A549 (cell line): ENCODE results near the gene HIVEP3.

Experiments
- CHD2 ChIP-seq: fragments of 150-350 bp; IDR thresholded peaks from 2 replicates; pipeline ENCODE4 v1.6.1; 2014; ENCODE audit warnings: low read length; ENCODE audit not compliant: partially characterized antibody
- CTCF ChIP-seq: fragments of >200 bp; sonication (Bioruptor Twin); formaldehyde crosslinking; IDR thresholded peaks from 3 replicates; pipeline ENCODE4 v1.5.1; 2016
- MAX ChIP-seq: IDR thresholded peaks from 2 replicates; pipeline ENCODE4 v1.6.1; 2012
- NFE2L2 ChIP-seq: fragments of 150-350 bp; conservative IDR thresholded peaks from 2 replicates; pipeline ENCODE4 v1.6.1; 2014; ENCODE audit warnings: low read length
- NR3C1 ChIP-seq: fragments of >200 bp; sonication (Bioruptor Twin); formaldehyde crosslinking; IDR thresholded peaks from 3 replicates; pipeline ENCODE4 v1.6.1; 2017
- POLR2A ChIP-seq: IDR thresholded peaks from 2 replicates; pipeline ENCODE4 v1.6.1; 2012; ENCODE audit warnings: mild to moderate bottlenecking, low read length
- POLR2AphosphoS2 ChIP-seq: conservative IDR thresholded peaks from 2 replicates; pipeline ENCODE4 v1.6.1; 2012; ENCODE audit warnings: low read length, improper control_type of control experiment, inconsistent platforms
- SREBF2 ChIP-seq: fragments of 450-650 bp; IDR thresholded peaks from 2 replicates; pipeline ENCODE4 v1.6.1; 2014; ENCODE audit warnings: mild to moderate bottlenecking, moderate library complexity
- ZC3H11A ChIP-seq: fragments of 450-650 bp; IDR thresholded peaks from 2 replicates; pipeline ENCODE4 v1.6.1; 2014; ENCODE audit warnings: antibody characterized with exemption, mild to moderate bottlenecking

DNA sequence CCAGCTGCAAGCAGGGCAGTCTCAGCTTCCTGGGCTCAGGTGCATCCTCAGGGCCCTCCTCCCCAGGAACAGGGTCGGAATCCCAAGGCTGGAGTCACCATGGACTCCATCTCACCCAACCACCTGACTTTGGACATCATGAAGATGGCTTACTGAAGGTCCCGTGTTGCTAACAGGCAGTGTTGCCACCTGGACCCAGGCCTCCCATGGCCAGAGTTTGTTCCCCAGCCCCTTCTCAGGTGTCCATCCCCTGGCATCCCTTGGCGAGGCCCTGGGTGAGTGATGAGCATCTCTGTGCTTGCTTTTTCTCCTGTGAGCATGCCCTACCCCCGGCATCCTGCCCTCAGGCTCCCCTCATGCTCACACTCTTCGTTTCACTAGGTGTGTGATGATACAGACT is 332.5 kb downstream of the HIVEP3 start:
- no peak for TF ChIP-seq POLR2A
- no peak for TF ChIP-seq CTCF
- TF ChIP-seq MAX, result no peak
- TF ChIP-seq ZC3H11A, result no peak
- TF ChIP-seq SREBF2, result no peak
- no peak for TF ChIP-seq NFE2L2
- no peak for TF ChIP-seq CHD2
- no peak for TF ChIP-seq NR3C1
- TF ChIP-seq POLR2AphosphoS2, result no peak
